Measurements from ENCODE around the gene LDHD. TPM values are rescaled to one million over a fixed set of nuclear protein-coding genes. Genes with fewer than 3 reads are reported as not detected.
A peak's percentile ranks its signal among the peaks of the same experiment; 100 is the strongest.

Gene LDHD
- total RNA-seq, 4 donors from 2014 or later: 5.1 to 12.8 (median 8.6) TPM

- H3K27me3 ChIP-seq: no peaks in the 10 kb centered on the region
- H3K4me3 ChIP-seq: peak overlapping the region in 1 of 2 donors; percentile 61
- peaks cover 0 to 38% (median 7%) of the 10 kb centered on the region in 3 donors for H3K4me1 ChIP-seq
- no peak for ATAC-seq
- H3K36me3 ChIP-seq: peaks cover 0 to 10% of the 10 kb centered on the region in 2 donors
- peaks cover 0 to 9% (median 0%) of the 10 kb centered on the region in 3 donors for H3K9me3 ChIP-seq
- H3K27ac ChIP-seq: peak overlapping the region in 3 of 4 donors; percentile 15 to 70 (median 39)
- WGBS, 2 donors (ENCODE audit: low coverage in 1 of 2): 30% methylated on average over 3 of the region's 3 CpGs; no CpG with 5 or more reads in 1 of the 2 donors
- TF ChIP-seq POLR2AphosphoS5 (IDR thresholded peaks at IDR 0.05): no peak
- no peak for TF ChIP-seq EP300 (IDR thresholded peaks at IDR 0.05)
- TF ChIP-seq POLR2A (IDR thresholded peaks at IDR 0.05): no peak
- no peak for TF ChIP-seq CTCF (IDR thresholded peaks at IDR 0.05)
These were observed 298 bp upstream of the LDHD start for GRCh38 chr16:75116911-75117245.

- H3K36me3 ChIP-seq: peaks cover 0 to 10% of the 10 kb centered on the region in 2 donors
- peak overlapping the region in 1 of 2 donors; percentile 61 for H3K4me3 ChIP-seq
- H3K4me1 ChIP-seq: peaks cover 0 to 55% (median 20%) of the 10 kb centered on the region in 3 donors
- H3K27ac ChIP-seq: no peak overlapping the region
- no peaks in the 10 kb centered on the region for H3K9me3 ChIP-seq
- H3K27me3 ChIP-seq: no peaks in the 10 kb centered on the region
- TF ChIP-seq POLR2A (IDR thresholded peaks at IDR 0.05) (no peak), CTCF (IDR thresholded peaks at IDR 0.05) (no peak), EP300 (IDR thresholded peaks at IDR 0.05) (no peak), POLR2AphosphoS5 (IDR thresholded peaks at IDR 0.05) (no peak)
- 59 to 100% methylated on average over 1 to 4 of the region's 45 CpGs for WGBS, 2 donors (ENCODE audit: low coverage in 1 of 2)
- ATAC-seq: no peak
These were observed 1.4 kb downstream of the LDHD start for GRCh38 chr16:75114946-75115825.

GRCh38 chr16:75114179-75114945 is 2.2 kb downstream of the LDHD start:
- Histone ChIP-seq H3K36me3 (peaks cover 0 to 10% of the 10 kb centered on the region in 2 donors), H3K27ac (no peak overlapping the region), H3K4me1 (peaks cover 3 to 64% (median 29%) of the 10 kb centered on the region in 3 donors), H3K4me3 (no peak overlapping the region), H3K9me3 (no peaks in the 10 kb centered on the region), H3K27me3 (no peaks in the 10 kb centered on the region)
- TF ChIP-seq EP300 (IDR thresholded peaks at IDR 0.05): no peak
- TF ChIP-seq POLR2A (IDR thresholded peaks at IDR 0.05): no peak
- TF ChIP-seq CTCF (IDR thresholded peaks at IDR 0.05): no peak
- no peak for TF ChIP-seq POLR2AphosphoS5 (IDR thresholded peaks at IDR 0.05)
- ATAC-seq: no peak
- WGBS, 2 donors (ENCODE audit: low coverage in 1 of 2): 89% methylated on average over 7 of the region's 44 CpGs; no CpG with 5 or more reads in 1 of the 2 donors

GRCh38 chr16:75113541-75114121 is 2.9 kb downstream of the LDHD start:
- no peaks in the 10 kb centered on the region for H3K9me3 ChIP-seq
- TF ChIP-seq POLR2A (IDR thresholded peaks at IDR 0.05): no peak
- TF ChIP-seq CTCF (IDR thresholded peaks at IDR 0.05): no peak
- no peak for TF ChIP-seq POLR2AphosphoS5 (IDR thresholded peaks at IDR 0.05)
- TF ChIP-seq EP300 (IDR thresholded peaks at IDR 0.05): no peak
- H3K36me3 ChIP-seq: peaks cover 0 to 10% of the 10 kb centered on the region in 2 donors
- WGBS, 2 donors (ENCODE audit: low coverage in 1 of 2): no CpG with 5 or more reads among the region's 20 CpGs
- H3K4me3 ChIP-seq: no peak overlapping the region
- ATAC-seq: no peak
- H3K4me1 ChIP-seq: peaks cover 7 to 71% (median 36%) of the 10 kb centered on the region in 3 donors
- no peaks in the 10 kb centered on the region for H3K27me3 ChIP-seq
- no peak overlapping the region for H3K27ac ChIP-seq
